DND-41 (cell line): ENCODE results near the gene WNT3A.

Source experiments
- ATAC-seq: fragments of 200-7000 bp; cut with Tn5 transposase; 3 replicates; pipeline ENCODE4 v1.9.1; 2021; ENCODE audit warnings: low read depth; ENCODE audit not compliant: insufficient read depth
- DNase-seq: peaks from one replicate; pipeline ENCODE4 v3.0.0-alpha.2; 2020
- H2AFZ ChIP-seq: 2 replicates; pipeline ENCODE4 v1.6.0; 2012; ENCODE audit warnings: low read depth, low read length
- H3K27ac ChIP-seq: 2 replicates; pipeline ENCODE4 v1.5.1; 2012; ENCODE audit warnings: low read length, inconsistent platforms
- H3K27me3 ChIP-seq: fragments of 200-600 bp; sonication (generic); 2 replicates; pipeline ENCODE4 v1.6.0; 2012; ENCODE audit warnings: low read length, mild to moderate bottlenecking, inconsistent platforms; ENCODE audit not compliant: insufficient read depth, poor library complexity
- H3K36me3 ChIP-seq: 2 replicates; pipeline ENCODE4 v1.5.1; 2012; ENCODE audit warnings: low read length, inconsistent platforms; ENCODE audit not compliant: insufficient read depth
- H3K4me1 ChIP-seq: 2 replicates; pipeline ENCODE4 v1.5.1; 2012; ENCODE audit warnings: mild to moderate bottlenecking, low read length; ENCODE audit not compliant: insufficient read depth
- H3K4me2 ChIP-seq: 2 replicates; pipeline ENCODE4 v1.6.0; 2012; ENCODE audit warnings: mild to moderate bottlenecking, moderate library complexity, low read length, inconsistent platforms; ENCODE audit not compliant: insufficient read depth
- H3K4me3 ChIP-seq, 2 experiments: fragments of 200-600 bp in 1 of 2; shearing (Covaris generic) in 1 of 2; 2 replicates each; pipeline ENCODE4 v1.5.1; 2012 to 2016; ENCODE audit warnings: inconsistent platforms in 2 of 2, low read length in 2 of 2, mild to moderate bottlenecking in 2 of 2, low read depth in 1 of 2, moderate library complexity in 1 of 2
- H3K79me2 ChIP-seq: 2 replicates; pipeline ENCODE4 v1.6.0; 2012; ENCODE audit warnings: low read length, inconsistent platforms; ENCODE audit not compliant: insufficient read depth
- H3K9ac ChIP-seq: 2 replicates; pipeline ENCODE4 v1.6.0; 2012; ENCODE audit warnings: low read depth, mild to moderate bottlenecking, inconsistent platforms, low read length, moderate library complexity
- H3K9me3 ChIP-seq: 2 replicates; pipeline ENCODE4 v1.5.1; 2012; ENCODE audit warnings: low read length, moderate library complexity, mild to moderate bottlenecking, inconsistent platforms; ENCODE audit not compliant: insufficient read depth, severe bottlenecking
- H4K20me1 ChIP-seq: 2 replicates; pipeline ENCODE4 v1.6.0; 2012; ENCODE audit warnings: low read length; ENCODE audit not compliant: insufficient read depth
- EZH2 ChIP-seq: IDR thresholded peaks from 3 replicates; pipeline ENCODE4 v1.6.1; 2012; ENCODE audit warnings: borderline replicate concordance, low read depth, mild to moderate bottlenecking, moderate library complexity, low read length, inconsistent platforms; ENCODE audit not compliant: severe bottlenecking
- TF ChIP-seq, protein P1 (sequence below): IDR thresholded peaks from 2 replicates; pipeline ENCODE4 v1.5.1; 2012; ENCODE audit warnings: borderline replicate concordance, low read length, moderate library complexity, mild to moderate bottlenecking; ENCODE audit not compliant: poor library complexity, severe bottlenecking; ENCODE audit errors: extremely low read depth

Gene WNT3A

DNA sequence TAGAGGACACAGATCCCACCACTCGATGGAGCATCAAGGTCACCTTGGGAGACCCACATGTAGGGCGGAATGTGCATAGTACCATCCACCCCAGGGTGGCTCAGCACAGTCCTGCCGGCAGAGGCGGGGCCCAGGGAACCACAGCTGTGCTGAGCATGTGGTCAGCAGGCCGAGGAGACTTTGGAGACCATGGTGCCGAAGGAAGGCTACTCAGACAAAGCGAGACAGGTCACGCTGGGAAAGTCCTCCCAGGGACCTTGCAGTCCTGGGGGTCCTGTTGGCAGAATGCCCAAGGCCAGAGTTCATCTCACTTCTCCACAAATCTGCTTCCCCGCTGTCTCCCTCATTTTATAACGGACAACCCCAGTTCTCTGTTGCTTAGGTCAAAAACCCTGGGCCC is 22.5 kb downstream of the WNT3A start:
- no peaks in the 10 kb centered on the region for H3K79me2 ChIP-seq
- no peaks in the 10 kb centered on the region for H4K20me1 ChIP-seq
- H3K4me2 ChIP-seq, result no peak overlapping the region
- no peak overlapping the region for H3K4me3 ChIP-seq
- no peaks in the 10 kb centered on the region for H3K4me1 ChIP-seq
- ATAC-seq (no peak), DNase-seq (no peak)
- H3K27ac ChIP-seq, result no peak overlapping the region
- H2AFZ ChIP-seq, result no peak overlapping the region
- H3K9ac ChIP-seq, result no peak overlapping the region
- H3K27me3 ChIP-seq, result no peaks in the 10 kb centered on the region
- TF ChIP-seq EZH2, result no peak
- TF ChIP-seq, protein P1, sequence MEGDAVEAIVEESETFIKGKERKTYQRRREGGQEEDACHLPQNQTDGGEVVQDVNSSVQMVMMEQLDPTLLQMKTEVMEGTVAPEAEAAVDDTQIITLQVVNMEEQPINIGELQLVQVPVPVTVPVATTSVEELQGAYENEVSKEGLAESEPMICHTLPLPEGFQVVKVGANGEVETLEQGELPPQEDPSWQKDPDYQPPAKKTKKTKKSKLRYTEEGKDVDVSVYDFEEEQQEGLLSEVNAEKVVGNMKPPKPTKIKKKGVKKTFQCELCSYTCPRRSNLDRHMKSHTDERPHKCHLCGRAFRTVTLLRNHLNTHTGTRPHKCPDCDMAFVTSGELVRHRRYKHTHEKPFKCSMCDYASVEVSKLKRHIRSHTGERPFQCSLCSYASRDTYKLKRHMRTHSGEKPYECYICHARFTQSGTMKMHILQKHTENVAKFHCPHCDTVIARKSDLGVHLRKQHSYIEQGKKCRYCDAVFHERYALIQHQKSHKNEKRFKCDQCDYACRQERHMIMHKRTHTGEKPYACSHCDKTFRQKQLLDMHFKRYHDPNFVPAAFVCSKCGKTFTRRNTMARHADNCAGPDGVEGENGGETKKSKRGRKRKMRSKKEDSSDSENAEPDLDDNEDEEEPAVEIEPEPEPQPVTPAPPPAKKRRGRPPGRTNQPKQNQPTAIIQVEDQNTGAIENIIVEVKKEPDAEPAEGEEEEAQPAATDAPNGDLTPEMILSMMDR, result no peak
- no peaks in the 10 kb centered on the region for H3K36me3 ChIP-seq
- no peaks in the 10 kb centered on the region for H3K9me3 ChIP-seq

GRCh38 chr1:228030451-228031201 is 23.8 kb downstream of the WNT3A start:
- no peaks in the 10 kb centered on the region for H3K79me2 ChIP-seq
- no peak for ATAC-seq
- no peak overlapping the region for H3K27ac ChIP-seq
- no peaks in the 10 kb centered on the region for H4K20me1 ChIP-seq
- no peaks in the 10 kb centered on the region for H3K4me1 ChIP-seq
- no peaks in the 10 kb centered on the region for H3K36me3 ChIP-seq
- no peak for TF ChIP-seq EZH2
- TF ChIP-seq, protein P1, result no peak
- no peak overlapping the region for H3K4me3 ChIP-seq
- no peaks in the 10 kb centered on the region for H3K9me3 ChIP-seq
- DNase-seq, result no peak
- H3K9ac ChIP-seq, result no peak overlapping the region
- no peak overlapping the region for H2AFZ ChIP-seq
- H3K27me3 ChIP-seq, result no peaks in the 10 kb centered on the region
- H3K4me2 ChIP-seq, result no peak overlapping the region

GRCh38 chr1:228031276-228031995 is 24.6 kb downstream of the WNT3A start:
- Histone ChIP-seq H3K36me3 (no peaks in the 10 kb centered on the region), H2AFZ (no peak overlapping the region), H3K4me2 (no peak overlapping the region), H3K79me2 (no peaks in the 10 kb centered on the region), H3K9me3 (no peaks in the 10 kb centered on the region), H3K9ac (no peak overlapping the region), H3K27ac (no peak overlapping the region), H3K4me3 (no peak overlapping the region), H3K27me3 (no peaks in the 10 kb centered on the region), H3K4me1 (no peaks in the 10 kb centered on the region), H4K20me1 (no peaks in the 10 kb centered on the region)
- no peak for ATAC-seq
- TF ChIP-seq, protein P1, result no peak
- no peak for TF ChIP-seq EZH2
- no peak for DNase-seq
